NT2/D1 (cell line): ENCODE results near the gene PIMREG.

Source experiments
- SUZ12 ChIP-seq: IDR thresholded peaks from 2 replicates; pipeline ENCODE4 v1.6.1; 2011; ENCODE audit not compliant: insufficient read length, insufficient read depth; ENCODE audit errors: extremely low read depth
- YY1 ChIP-seq: IDR thresholded peaks from 2 replicates; pipeline ENCODE4 v1.6.1; 2011; ENCODE audit not compliant: insufficient read length, insufficient read depth
- ZNF274 ChIP-seq: IDR thresholded peaks from 2 replicates; pipeline ENCODE4 v1.6.1; 2011; ENCODE audit warnings: mild to moderate bottlenecking, low read depth, low read length

- TF ChIP-seq YY1 (no peak), ZNF274 (no peak), SUZ12 (no peak)
Observed at GRCh38 chr17:6422654-6423241, 21.5 kb upstream of the PIMREG start.
